GM12891 (cell line): ENCODE measurements around the gene MRTFB.

Experiments used
- POLR2A ChIP-seq: IDR thresholded peaks from 2 replicates; pipeline ENCODE4 v1.6.1; 2011; ENCODE audit warnings: low read depth, low read length, control low read depth
- POLR2AphosphoS5 ChIP-seq: IDR thresholded peaks from 2 replicates; pipeline ENCODE4 v1.6.1; 2011; ENCODE audit warnings: low read depth, low read length, control low read depth
- SPI1 ChIP-seq: IDR thresholded peaks from 2 replicates; pipeline ENCODE4 v1.6.1; 2011; ENCODE audit warnings: low read depth, low read length, control low read depth

DNA sequence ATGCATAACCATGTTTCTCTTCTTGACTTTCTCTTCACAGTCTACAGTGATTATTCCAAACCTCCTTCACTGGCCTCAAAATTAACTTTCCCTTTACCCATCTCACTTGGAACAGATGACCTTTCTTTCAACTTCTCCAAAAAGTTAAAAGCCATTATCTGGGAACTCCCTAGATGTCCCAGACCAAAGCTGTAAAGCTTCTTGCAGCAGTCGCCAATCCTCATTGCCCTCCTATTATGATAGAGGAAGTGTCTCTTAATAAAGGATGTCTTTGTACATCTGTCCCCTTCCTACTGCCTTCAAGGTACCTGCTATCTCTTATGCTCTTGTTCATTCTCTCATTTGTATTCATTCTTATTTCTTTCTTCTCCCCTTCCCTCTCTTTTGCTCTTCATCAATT lies 127.5 kb downstream of the MRTFB start:
- no peak for TF ChIP-seq POLR2A
- peak; percentile 32 for TF ChIP-seq SPI1
- no peak for TF ChIP-seq POLR2AphosphoS5
